CD8-positive, alpha-beta memory T cell (primary cell): ENCODE data around the gene PRPF40B. TPM values are rescaled to one million over a fixed set of nuclear protein-coding genes. Genes with fewer than 3 reads are reported as not detected.

Experiments
- CTCF ChIA-PET: fragments of 350-600 bp; sonication (Branson Sonifier 250); formaldehyde crosslinking; loops from one replicate; lab custom pipeline; 2021; ENCODE audit warnings: antibody characterized with exemption; lab: Charles Lee
- POLR2A ChIA-PET: fragments of 350-600 bp; sonication (Branson Sonifier 250); formaldehyde crosslinking; loops from one replicate; lab custom pipeline; 2021; ENCODE audit warnings: antibody characterized with exemption; lab: Charles Lee
- DNase-seq, 5 donors: peaks; one replicate each; pipeline versions ENCODE4 v3.0.0 to v3.0.0-alpha.2; 2020 to 2022; ENCODE audit warnings: mixed read lengths in 1 of 5
- H3K27ac ChIP-seq: one replicate; pipeline ENCODE4 v1.7.0; 2013; ENCODE audit warnings: low read depth, mild to moderate bottlenecking, low read length, moderate library complexity
- H3K27me3 ChIP-seq: 2 replicates; pipeline ENCODE4 v1.7.0; 2013; ENCODE audit warnings: low read length, mild to moderate bottlenecking; ENCODE audit not compliant: insufficient read depth, poor library complexity, severe bottlenecking
- H3K36me3 ChIP-seq: 2 replicates; pipeline ENCODE4 v1.7.0; 2013; ENCODE audit warnings: mild to moderate bottlenecking, low read length, moderate library complexity; ENCODE audit not compliant: insufficient read depth
- H3K4me1 ChIP-seq: 2 replicates; pipeline ENCODE4 v1.7.0; 2013; ENCODE audit warnings: mild to moderate bottlenecking, low read length, moderate library complexity; ENCODE audit not compliant: insufficient read depth
- H3K4me3 ChIP-seq: 2 replicates; pipeline ENCODE4 v1.7.0; 2013; ENCODE audit warnings: mild to moderate bottlenecking, low read length
- H3K9me3 ChIP-seq: 2 replicates; pipeline ENCODE4 v1.7.0; 2013; ENCODE audit warnings: mild to moderate bottlenecking, low read length
- H3K27ac Mint-ChIP-seq, 8 donors: one replicate each; pipeline ENCODE4 v1.8.0; 2020 to 2021; ENCODE audit warnings: mixed read lengths in 8 of 8, mild to moderate bottlenecking in 6 of 8, inconsistent platforms in 3 of 8, moderate library complexity in 3 of 8
- H3K27me3 Mint-ChIP-seq, 2 donors: one replicate each; pipeline ENCODE4 v1.8.0; 2020 to 2021; ENCODE audit warnings: mixed read lengths in 2 of 2, mild to moderate bottlenecking in 1 of 2, moderate library complexity in 1 of 2
- H3K36me3 Mint-ChIP-seq, 3 donors: one replicate each; pipeline ENCODE4 v1.8.0; 2020 to 2021; ENCODE audit warnings: mixed read lengths in 3 of 3, inconsistent platforms in 1 of 3, mild to moderate bottlenecking in 1 of 3
- H3K4me1 Mint-ChIP-seq, 3 donors: one replicate each; pipeline ENCODE4 v1.8.0; 2020 to 2021; ENCODE audit warnings: mixed read lengths in 3 of 3, inconsistent platforms in 1 of 3, mild to moderate bottlenecking in 1 of 3
- H3K4me3 Mint-ChIP-seq, 7 donors: one replicate each; pipeline ENCODE4 v1.8.0; 2020 to 2021; ENCODE audit warnings: mixed read lengths in 7 of 7, mild to moderate bottlenecking in 6 of 7, moderate library complexity in 4 of 7, inconsistent platforms in 2 of 7
- H3K9me3 Mint-ChIP-seq, 5 donors: one replicate each; pipeline ENCODE4 v1.8.0; 2020 to 2022; ENCODE audit warnings: mixed read lengths in 5 of 5, mild to moderate bottlenecking in 3 of 5, moderate library complexity in 2 of 5, inconsistent platforms in 1 of 5
- polyA plus RNA-seq: library from polyadenylated mRNA; unstranded; fragments of 300-500 nt; fragmentation: Illumina TruSeq; gene quantifications from one replicate; pipeline ENCODE4 v1.2.3, GENCODE V29; 2021
- total RNA-seq, 2 experiments: library from RNA; stranded (reverse); gene quantifications; one replicate each; pipeline ENCODE4 v1.2.3, GENCODE V29; 2021

The PRPF40B gene
- total and polyA plus RNA-seq, 3 experiments from 2014 or later, result 2.0 to 9.9 (median 9.0) TPM

DNA sequence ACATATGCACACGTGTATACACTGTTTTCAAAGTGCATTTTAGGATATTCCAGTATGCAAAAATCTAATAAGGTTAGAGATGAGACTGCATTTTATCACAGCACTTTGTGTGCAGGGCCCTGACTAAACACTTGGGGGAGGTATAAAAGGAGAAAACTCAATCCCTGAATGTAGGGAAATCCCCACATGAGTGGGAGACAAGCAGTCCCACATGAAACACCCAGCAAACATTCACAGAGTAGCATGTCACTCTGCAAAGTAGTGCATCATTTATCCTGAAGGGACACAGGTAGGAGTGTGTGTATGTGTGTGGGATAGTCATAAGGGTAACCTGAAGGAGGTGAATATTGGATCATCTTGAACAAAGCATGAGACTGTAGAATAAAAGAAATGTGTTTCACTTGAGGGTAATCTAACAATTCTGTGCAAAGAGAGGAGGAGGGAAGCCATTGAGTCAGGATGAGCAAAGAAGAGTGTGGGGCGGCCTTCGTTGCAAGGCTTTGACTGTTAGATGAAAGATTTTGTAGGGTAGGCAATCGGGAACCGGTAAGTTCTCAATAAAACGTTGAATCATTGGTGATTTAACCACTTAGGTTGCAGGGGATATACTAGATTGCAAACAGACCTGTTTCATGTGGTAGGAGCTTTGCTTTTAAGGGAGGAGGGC is 2.9 kb downstream of the PRPF40B start:
- peak in 1 of 5 donors; percentile 31 for DNase-seq
- H3K9me3 Mint-ChIP-seq, result no peaks in the 10 kb centered on the region
- ChIA-PET POLR2A (no interaction called here), CTCF (interaction anchor here (1.3 to 6.1 kb wide), 4 partner anchors 10 to 115 kb away, joined by 3 to 42 read pairs (median 6); partner anchors contain the start of gene TMBIM6)
- Histone ChIP-seq H3K27ac (no peak overlapping the region), H3K4me3 (no peak overlapping the region), H3K36me3 (no peaks in the 10 kb centered on the region), H3K9me3 (no peaks in the 10 kb centered on the region), H3K4me1 (peaks cover 14% of the 10 kb centered on the region), H3K27me3 (no peaks in the 10 kb centered on the region)
- no peak overlapping the region for H3K27ac Mint-ChIP-seq
- peaks cover 18 to 25% (median 24%) of the 10 kb centered on the region in 3 donors for H3K4me1 Mint-ChIP-seq
- no peaks in the 10 kb centered on the region for H3K36me3 Mint-ChIP-seq
- H3K27me3 Mint-ChIP-seq, result no peaks in the 10 kb centered on the region
- no peak overlapping the region for H3K4me3 Mint-ChIP-seq

DNA sequence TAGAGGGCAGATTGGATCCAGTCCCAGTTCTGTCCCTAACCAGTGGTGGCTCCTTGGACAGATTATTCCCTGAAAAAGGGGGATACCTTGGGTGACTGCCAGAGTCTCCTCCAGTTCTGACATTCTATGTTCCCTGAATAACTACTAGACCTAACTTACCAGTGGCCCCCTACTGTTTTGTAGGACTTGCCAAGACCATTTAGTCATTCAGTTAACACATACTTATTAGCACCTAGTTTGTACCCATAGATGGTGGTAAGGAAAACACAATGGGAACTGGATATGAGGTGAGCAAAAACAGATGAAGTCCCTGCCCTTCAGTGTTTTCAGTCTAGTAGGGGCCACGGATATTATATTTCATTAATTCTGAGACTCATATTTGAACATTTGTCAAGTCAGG is 3.5 kb downstream of the PRPF40B start:
- Histone ChIP-seq H3K4me3 (no peak overlapping the region), H3K36me3 (no peaks in the 10 kb centered on the region), H3K9me3 (no peaks in the 10 kb centered on the region), H3K27ac (no peak overlapping the region), H3K4me1 (peaks cover 9% of the 10 kb centered on the region), H3K27me3 (no peaks in the 10 kb centered on the region)
- Mint-ChIP-seq H3K4me3 (no peak overlapping the region), H3K27ac (no peak overlapping the region), H3K27me3 (no peaks in the 10 kb centered on the region), H3K4me1 (peaks cover 14 to 19% (median 19%) of the 10 kb centered on the region in 3 donors), H3K9me3 (no peaks in the 10 kb centered on the region), H3K36me3 (no peaks in the 10 kb centered on the region)
- DNase-seq, result no peak
- POLR2A ChIA-PET, result no interaction called here
- CTCF ChIA-PET, result interaction anchor here (1.0 to 2.2 kb wide), 3 partner anchors 10 to 114 kb away, joined by 3 to 7 read pairs (median 6); partner anchors contain the start of gene TMBIM6

DNA sequence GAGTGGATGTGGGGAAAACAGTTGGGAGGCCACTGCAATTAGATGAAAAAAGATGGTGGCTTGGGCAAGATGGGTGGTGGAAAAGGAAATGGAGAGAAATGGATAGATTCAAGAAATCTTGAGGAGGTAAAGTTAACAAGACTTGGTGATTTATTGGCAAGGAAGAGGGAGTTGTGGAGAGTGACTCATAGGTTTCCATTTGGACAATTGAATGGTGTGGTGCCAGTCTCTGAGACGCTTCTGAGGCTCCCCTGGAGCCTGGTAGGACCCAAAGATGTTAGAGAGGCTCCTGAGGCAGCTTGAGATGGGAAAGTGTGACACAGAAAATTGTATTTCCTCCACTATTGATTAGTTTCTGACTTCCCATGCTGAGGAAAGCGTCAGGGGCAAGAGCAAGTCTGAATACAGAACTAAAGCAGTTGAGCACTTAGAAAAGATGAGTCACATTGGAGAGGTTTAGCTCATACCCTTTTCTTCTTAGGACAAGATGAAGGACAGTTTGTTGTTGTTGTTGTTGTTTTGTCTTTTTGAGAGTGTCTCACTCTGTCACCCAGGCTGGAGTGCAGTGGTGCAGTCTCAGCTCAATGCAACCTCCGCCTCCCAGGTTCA is 4.5 kb downstream of the PRPF40B start:
- Mint-ChIP-seq H3K4me3 (no peak overlapping the region), H3K27me3 (no peaks in the 10 kb centered on the region)

DNA sequence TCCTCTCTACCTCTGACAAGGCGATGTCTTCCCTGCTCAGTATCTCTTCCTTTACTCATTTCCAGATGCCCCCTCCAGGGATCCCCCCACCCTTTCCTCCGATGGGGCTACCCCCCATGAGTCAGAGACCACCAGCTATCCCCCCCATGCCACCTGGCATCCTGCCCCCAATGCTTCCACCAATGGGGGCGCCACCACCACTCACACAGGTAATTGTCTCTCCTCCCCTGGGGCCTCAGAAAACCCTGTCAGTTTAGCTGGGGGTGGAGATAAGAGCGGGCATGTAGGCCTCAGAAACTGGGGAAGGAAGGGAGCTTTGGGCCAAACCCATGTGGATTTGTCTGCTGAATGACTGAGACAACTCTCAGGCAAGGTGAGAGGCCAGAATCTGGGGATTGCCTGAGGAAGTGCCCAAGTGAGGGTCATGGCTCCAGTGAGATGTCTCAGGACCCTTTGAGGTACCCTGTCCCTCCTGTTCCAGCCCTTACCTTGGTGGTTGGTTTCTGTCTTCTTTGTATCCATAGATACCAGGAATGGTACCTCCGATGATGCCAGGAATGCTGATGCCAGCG is 8.1 kb downstream of the PRPF40B start:
- Histone ChIP-seq H3K27ac (no peak overlapping the region), H3K9me3 (no peaks in the 10 kb centered on the region), H3K4me3 (no peak overlapping the region), H3K27me3 (no peaks in the 10 kb centered on the region), H3K4me1 (peaks cover 3% of the 10 kb centered on the region), H3K36me3 (no peaks in the 10 kb centered on the region)
- Mint-ChIP-seq H3K27ac (peak overlapping the region in 1 of 8 donors; percentile 9), H3K4me3 (no peak overlapping the region), H3K36me3 (peaks cover 0 to 2% (median 0%) of the 10 kb centered on the region in 3 donors), H3K9me3 (no peaks in the 10 kb centered on the region), H3K27me3 (no peaks in the 10 kb centered on the region), H3K4me1 (peaks cover 4 to 9% (median 9%) of the 10 kb centered on the region in 3 donors)
- POLR2A ChIA-PET, result no interaction called here
- DNase-seq, result no peak
- CTCF ChIA-PET, result interaction anchor here (0.6 to 3.0 kb wide), 5 partner anchors 9 to 405 kb away, joined by 3 to 7 read pairs (median 7); partner anchors contain the start of genes FMNL3 and PRPF40B

More for the DNA sequence above, 4.5 kb downstream of the PRPF40B start:
- H3K9me3 ChIP-seq, result no peaks in the 10 kb centered on the region
- H3K27ac ChIP-seq, result no peak overlapping the region
- CTCF ChIA-PET, result interaction anchor here (0.9 to 1.9 kb wide), 4 partner anchors 9 to 150 kb away, joined by 3 to 6 read pairs (median 4); no protein-coding TSS in a partner anchor
- Mint-ChIP-seq H3K27ac (peak overlapping the region in 1 of 8 donors; percentile 45), H3K9me3 (no peaks in the 10 kb centered on the region), H3K36me3 (peaks cover 0 to 2% (median 0%) of the 10 kb centered on the region in 3 donors), H3K4me1 (peaks cover 6 to 10% (median 10%) of the 10 kb centered on the region in 3 donors)
- no peak overlapping the region for H3K4me3 ChIP-seq
- POLR2A ChIA-PET, result no interaction called here
- no peaks in the 10 kb centered on the region for H3K36me3 ChIP-seq
- peaks cover 5% of the 10 kb centered on the region for H3K4me1 ChIP-seq
- no peaks in the 10 kb centered on the region for H3K27me3 ChIP-seq
- DNase-seq, result no peak

DNA sequence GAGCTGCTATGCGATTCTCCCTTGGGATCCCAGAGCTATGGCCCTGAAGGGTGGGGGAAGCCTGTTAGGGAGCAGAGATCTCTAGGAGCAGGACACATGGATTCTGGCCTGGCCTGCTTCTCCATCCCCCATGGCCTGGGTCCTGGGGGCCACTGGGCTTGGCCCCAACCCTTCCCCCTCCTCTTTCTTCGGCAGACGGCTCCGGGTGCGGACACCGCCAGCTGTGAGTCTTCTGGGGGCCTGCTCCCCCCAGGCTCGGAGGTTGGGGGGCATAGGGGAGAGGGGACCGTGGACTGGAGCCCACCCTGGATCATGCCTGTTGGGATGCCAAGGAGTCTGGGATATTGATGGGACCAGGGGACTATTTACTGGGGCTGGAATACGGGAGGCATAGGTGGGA is 9.0 kb downstream of the PRPF40B start:
- H3K4me1 Mint-ChIP-seq, result peaks cover 12 to 19% (median 18%) of the 10 kb centered on the region in 3 donors
- no peak overlapping the region for H3K4me3 ChIP-seq
- H3K36me3 ChIP-seq, result no peaks in the 10 kb centered on the region
- no peak overlapping the region for H3K27ac Mint-ChIP-seq
- CTCF ChIA-PET, result interaction anchor here (1.5 to 3.0 kb wide), 4 partner anchors 10 to 79 kb away, joined by 4 to 7 read pairs (median 7); partner anchors contain the start of genes FMNL3 and PRPF40B
- H3K36me3 Mint-ChIP-seq, result peaks cover 0 to 2% (median 0%) of the 10 kb centered on the region in 3 donors
- no peaks in the 10 kb centered on the region for H3K9me3 ChIP-seq
- no peaks in the 10 kb centered on the region for H3K27me3 ChIP-seq
- H3K27ac ChIP-seq, result no peak overlapping the region
- H3K9me3 Mint-ChIP-seq, result no peaks in the 10 kb centered on the region
- DNase-seq, result no peak
- no peaks in the 10 kb centered on the region for H3K27me3 Mint-ChIP-seq
- H3K4me1 ChIP-seq, result peaks cover 13% of the 10 kb centered on the region
- no peak overlapping the region for H3K4me3 Mint-ChIP-seq
- POLR2A ChIA-PET, result no interaction called here

DNA sequence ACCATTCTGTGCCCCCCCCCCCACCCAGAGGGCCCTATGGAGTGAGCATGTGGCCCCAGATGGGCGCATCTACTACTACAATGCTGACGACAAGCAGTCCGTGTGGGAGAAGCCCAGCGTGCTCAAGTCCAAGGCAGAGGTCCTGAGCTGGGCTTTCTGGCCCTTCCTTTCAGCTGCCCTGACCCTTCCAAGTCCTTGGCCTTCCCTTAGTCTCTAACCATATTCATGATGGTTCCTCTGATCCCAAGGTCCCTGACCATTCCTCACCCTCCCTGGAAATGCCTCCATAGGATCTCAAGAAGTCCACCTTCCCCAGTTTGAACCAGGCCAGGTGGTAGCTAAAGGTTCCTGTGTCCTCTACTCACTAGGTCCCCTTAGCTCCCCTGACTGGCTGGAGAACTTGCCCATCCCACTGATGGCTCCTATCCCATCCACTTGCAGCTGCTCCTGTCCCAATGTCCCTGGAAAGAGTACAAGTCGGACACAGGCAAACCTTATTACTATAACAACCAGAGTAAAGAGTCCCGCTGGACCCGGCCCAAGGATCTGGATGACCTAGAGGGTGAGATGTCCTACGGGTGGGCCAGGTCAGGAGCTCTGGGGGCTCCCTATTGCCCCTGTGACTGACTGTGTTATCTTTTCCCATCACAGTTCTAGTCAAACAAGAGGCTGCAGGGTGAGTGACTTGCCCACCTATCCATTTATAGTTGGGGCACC is 9.8 kb downstream of the PRPF40B start:
- no peaks in the 10 kb centered on the region for H3K9me3 ChIP-seq
- H3K4me3 ChIP-seq, result no peak overlapping the region
- no peaks in the 10 kb centered on the region for H3K27me3 ChIP-seq
- no peaks in the 10 kb centered on the region for H3K36me3 ChIP-seq
- DNase-seq, result no peak
- H3K4me1 ChIP-seq, result peaks cover 13% of the 10 kb centered on the region
- Mint-ChIP-seq H3K4me3 (no peak overlapping the region), H3K36me3 (peaks cover 0 to 2% (median 0%) of the 10 kb centered on the region in 3 donors), H3K9me3 (no peaks in the 10 kb centered on the region), H3K27me3 (no peaks in the 10 kb centered on the region), H3K4me1 (peaks cover 12 to 19% (median 18%) of the 10 kb centered on the region in 3 donors), H3K27ac (peak overlapping the region in 2 of 8 donors; percentile 29 to 42)
- POLR2A ChIA-PET, result no interaction called here
- H3K27ac ChIP-seq, result no peak overlapping the region
- CTCF ChIA-PET, result interaction anchor here (0.9 to 5.6 kb wide), 4 partner anchors 9 to 80 kb away, joined by 4 to 42 read pairs (median 6); partner anchors contain the start of gene PRPF40B

DNA sequence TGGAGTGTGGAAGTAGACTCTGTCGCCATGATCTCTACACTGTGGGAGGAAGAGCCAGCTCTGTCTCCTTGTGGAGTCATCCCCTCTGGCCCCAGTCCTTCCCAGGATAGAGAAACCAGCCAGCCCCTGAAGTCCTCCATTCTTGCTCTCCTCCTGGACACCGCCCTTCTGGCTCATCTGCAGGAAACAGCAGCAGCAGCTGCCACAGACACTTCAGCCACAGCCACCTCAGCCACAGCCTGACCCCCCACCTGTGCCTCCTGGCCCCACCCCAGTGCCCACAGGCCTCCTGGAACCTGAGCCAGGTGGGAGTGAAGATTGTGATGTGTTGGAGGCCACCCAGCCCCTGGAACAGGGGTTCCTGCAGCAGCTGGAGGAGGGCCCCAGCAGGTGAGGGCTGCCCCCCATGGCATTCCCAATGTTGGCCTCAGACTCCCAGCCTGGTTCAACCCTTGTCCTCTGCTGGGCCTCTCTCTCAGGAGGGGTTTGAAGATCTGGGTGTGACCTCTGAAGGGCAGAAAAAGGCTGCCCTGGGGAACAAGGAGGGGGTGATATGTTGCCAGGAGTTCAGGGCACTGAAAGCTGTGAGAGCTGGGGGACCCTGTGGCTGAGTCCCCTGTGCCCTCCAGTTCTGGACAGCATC is 10.5 kb downstream of the PRPF40B start:
- peaks cover 0 to 2% (median 0%) of the 10 kb centered on the region in 3 donors for H3K36me3 Mint-ChIP-seq
- CTCF ChIA-PET, result interaction anchor here (0.9 to 6.0 kb wide), 4 partner anchors 8 to 74 kb away, joined by 5 to 61 read pairs (median 24); partner anchors contain the start of genes FMNL3 and PRPF40B
- H3K4me1 ChIP-seq, result peaks cover 13% of the 10 kb centered on the region

More for the DNA sequence above, 10.5 kb downstream of the PRPF40B start:
- no peaks in the 10 kb centered on the region for H3K36me3 ChIP-seq
- H3K27me3 ChIP-seq, result no peaks in the 10 kb centered on the region
- no peak overlapping the region for H3K4me3 ChIP-seq
- no peak overlapping the region for H3K27ac ChIP-seq
- Mint-ChIP-seq H3K4me3 (no peak overlapping the region), H3K27me3 (no peaks in the 10 kb centered on the region), H3K9me3 (no peaks in the 10 kb centered on the region), H3K27ac (peak overlapping the region in 4 of 8 donors; percentile 23 to 63 (median 62)), H3K4me1 (peaks cover 12 to 19% (median 18%) of the 10 kb centered on the region in 3 donors)
- POLR2A ChIA-PET, result no interaction called here
- no peaks in the 10 kb centered on the region for H3K9me3 ChIP-seq
- DNase-seq, result no peak
